A673 (cell line): ENCODE data around the gene HMX1. TPM values are rescaled to one million over a fixed set of nuclear protein-coding genes. Genes with fewer than 3 reads are reported as not detected.

ENCODE experiments used
- BruUV-seq: library from RNA; stranded (reverse); fragments of 400-500 nt; replicated peaks from 2 replicates; lab custom pipeline; 2021; lab: Mats Ljungman, UMichigan
- CTCF ChIA-PET: fragments of 300-600 bp; sonication (Branson Sonifier 250); formaldehyde crosslinking; loops from one replicate; lab custom pipeline; 2022; ENCODE audit warnings: antibody characterized with exemption; lab: Charles Lee
- POLR2A ChIA-PET: fragments of 300-600 bp; sonication (Branson Sonifier 250); formaldehyde crosslinking; loops from one replicate; lab custom pipeline; 2022; ENCODE audit warnings: antibody characterized with exemption; ENCODE audit not compliant: low non-redundant PET; lab: Charles Lee
- DNase-seq: peaks from one replicate; pipeline ENCODE4 v3.0.0-alpha.2; 2015; ENCODE audit warnings: low spot score
- H3K27ac ChIP-seq: fragments of 200-600 bp; sonication (generic); 2 replicates; pipeline ENCODE4 v1.5.1; 2016; ENCODE audit warnings: mixed run types, low read depth, mild to moderate bottlenecking, mixed read lengths, antibody characterized with exemption, low read length; ENCODE audit not compliant: poor library complexity, severe bottlenecking
- H3K27me3 ChIP-seq: fragments of 200-600 bp; sonication (generic); replicated peaks from 2 replicates; pipeline ENCODE4 v1.6.1; 2017; ENCODE audit warnings: mixed run types, low read depth, mild to moderate bottlenecking, mixed read lengths, antibody characterized with exemption, low read length; ENCODE audit not compliant: insufficient read depth, poor library complexity
- H3K36me3 ChIP-seq: fragments of 200-600 bp; sonication (generic); 2 replicates; pipeline ENCODE4 v1.6.1; 2016; ENCODE audit warnings: mixed run types, mild to moderate bottlenecking, mixed read lengths, antibody characterized with exemption, low read length; ENCODE audit not compliant: insufficient read depth, poor library complexity, severe bottlenecking
- H3K4me1 ChIP-seq: fragments of 200-600 bp; sonication (generic); 2 replicates; pipeline ENCODE4 v1.6.1; 2017; ENCODE audit warnings: mixed run types, mild to moderate bottlenecking, mixed read lengths, antibody characterized with exemption, low read length; ENCODE audit not compliant: insufficient read depth, poor library complexity, severe bottlenecking
- H3K4me3 ChIP-seq: fragments of 200-600 bp; sonication (generic); 2 replicates; pipeline ENCODE4 v1.5.1; 2016; ENCODE audit warnings: low read depth, mixed run types, mild to moderate bottlenecking, mixed read lengths, low read length; ENCODE audit not compliant: poor library complexity, severe bottlenecking
- H3K9me3 ChIP-seq: fragments of 200-600 bp; sonication (generic); 2 replicates; pipeline ENCODE4 v1.6.1; 2016; ENCODE audit warnings: mixed run types, low read depth, mild to moderate bottlenecking, mixed read lengths, antibody characterized with exemption, low read length; ENCODE audit not compliant: poor library complexity, severe bottlenecking
- CTCF ChIP-seq: fragments of 300-800, 200-600 bp; sonication (generic); conservative IDR thresholded peaks from 2 replicates; pipeline ENCODE4 v1.5.1; 2017; ENCODE audit warnings: low read depth, mild to moderate bottlenecking, antibody characterized with exemption, low read length, moderate library complexity, mixed read lengths
- EZH2 ChIP-seq: fragments of 200-600 bp; sonication (generic); IDR thresholded peaks from 2 replicates; pipeline ENCODE4 v1.6.1; 2017; ENCODE audit warnings: borderline replicate concordance, low read depth, mild to moderate bottlenecking, mixed read lengths, antibody characterized with exemption, low read length; ENCODE audit not compliant: poor library complexity, severe bottlenecking
- intact Hi-C: fragments of 100-400 bp; cut with micrococcal nuclease; formaldehyde crosslinking; loops from one replicate; pipeline ENCODE4 v1.10.0; 2022; ENCODE audit not compliant: unreplicated experiment
- total RNA-seq: library from RNA; stranded (reverse); gene quantifications from 2 replicates; pipeline ENCODE4 v1.2.3, GENCODE V29; 2021

HMX1 gene
- total RNA-seq, 1 experiment from 2014 or later: 0.26 TPM

- Histone ChIP-seq H3K4me1 (no peaks in the 10 kb centered on the region), H3K9me3 (no peaks in the 10 kb centered on the region), H3K27ac (no peak overlapping the region), H3K36me3 (no peaks in the 10 kb centered on the region), H3K27me3 (peaks cover 33% of the 10 kb centered on the region), H3K4me3 (no peak overlapping the region)
- no peak for DNase-seq
- no peak for TF ChIP-seq EZH2
- TF ChIP-seq CTCF: no peak
- CTCF ChIA-PET: no interaction called here
- intact Hi-C loops: no loop called here
- BruUV-seq: no TSS peak
- POLR2A ChIA-PET: no interaction called here
Measured at GRCh38 chr4:8851321-8852117, 20.1 kb downstream of the HMX1 start.

GRCh38 chr4:8850830-8851188 lies 20.8 kb downstream of the HMX1 start:
- ChIA-PET CTCF (no interaction called here), POLR2A (no interaction called here)
- Histone ChIP-seq H3K4me1 (no peaks in the 10 kb centered on the region), H3K9me3 (no peaks in the 10 kb centered on the region), H3K27me3 (peaks cover 26% of the 10 kb centered on the region), H3K4me3 (no peak overlapping the region), H3K27ac (no peak overlapping the region), H3K36me3 (no peaks in the 10 kb centered on the region)
- TF ChIP-seq EZH2: no peak
- no peak for TF ChIP-seq CTCF
- intact Hi-C loops: no loop called here
- no TSS peak for BruUV-seq
- DNase-seq: no peak

GRCh38 chr4:8850074-8850829 lies 21.4 kb downstream of the HMX1 start:
- Histone ChIP-seq H3K27ac (no peak overlapping the region), H3K4me1 (no peaks in the 10 kb centered on the region), H3K36me3 (no peaks in the 10 kb centered on the region), H3K27me3 (peaks cover 20% of the 10 kb centered on the region), H3K4me3 (no peak overlapping the region), H3K9me3 (no peaks in the 10 kb centered on the region)
- DNase-seq: no peak
- CTCF ChIA-PET: no interaction called here
- TF ChIP-seq CTCF (no peak), EZH2 (no peak)
- intact Hi-C loops: no loop called here
- POLR2A ChIA-PET: no interaction called here
- BruUV-seq: no TSS peak
